GM18502 (cell line): Measurements from ENCODE around the gene HOXD11.

Source experiments
- ATAC-seq: cut with Tn5 transposase; IDR thresholded peaks from one replicate; pipeline ENCODE4 v1.9.1; 2021; ENCODE audit warnings: mild to moderate bottlenecking; ENCODE audit not compliant: unreplicated experiment, poor library complexity

HOXD11 gene

DNA sequence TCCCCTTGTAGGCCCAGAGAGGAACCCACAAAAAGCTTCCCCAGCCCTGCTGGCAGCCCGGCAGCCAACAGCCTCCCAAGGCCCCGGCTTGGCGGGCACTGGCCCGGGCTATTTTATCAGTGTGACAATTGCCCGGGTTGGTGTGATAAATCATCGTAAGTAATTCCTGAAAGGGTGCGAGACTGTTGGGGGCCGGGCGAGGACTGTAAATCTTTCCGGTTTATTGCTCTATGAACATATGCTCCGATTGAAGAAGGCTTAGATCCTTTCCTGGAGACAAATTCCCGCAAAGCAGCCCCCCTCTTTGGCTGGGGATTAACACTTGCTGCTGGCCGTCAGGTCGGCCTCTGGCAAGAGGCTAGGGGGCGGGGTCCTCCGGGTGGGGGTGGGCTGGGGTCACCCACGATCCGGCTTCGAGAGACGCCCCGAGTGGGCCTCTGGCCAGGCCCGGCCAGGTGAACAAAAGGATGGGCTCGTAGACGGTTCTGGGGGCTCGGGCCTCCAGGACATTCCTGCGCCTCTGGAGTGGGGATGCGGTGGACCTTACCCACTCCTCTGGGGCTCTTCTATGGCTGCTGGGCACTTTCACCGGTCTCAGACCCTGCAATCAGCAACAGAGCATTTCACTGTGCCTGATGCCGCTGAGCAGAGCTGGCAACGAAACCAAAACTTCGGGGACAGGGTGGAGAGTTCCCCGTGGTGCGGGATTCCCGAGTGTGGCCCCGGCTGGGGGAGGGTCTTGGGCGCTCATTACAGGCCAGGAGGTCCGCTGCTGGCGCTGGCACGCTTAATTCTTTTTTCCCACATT lies 52.0 kb downstream of the HOXD11 start:
- no peak for ATAC-seq
